MM.1S (cell line): ENCODE measurements around the gene IL1RAPL2.

Experiments used
- CTCF ChIP-seq: fragments of 300-600 bp; sonication (generic); IDR thresholded peaks from 2 replicates; pipeline ENCODE4 v1.5.1; 2016; ENCODE audit warnings: antibody characterized with exemption, low read length, mixed read lengths
- EZH2 ChIP-seq: fragments of 300-600 bp; sonication (generic); optimal IDR thresholded peaks from 2 replicates; pipeline ENCODE3; 2017; ENCODE audit warnings: low read depth, mild to moderate bottlenecking, antibody characterized with exemption, low read length, mixed read lengths
- EZH2phosphoT487 ChIP-seq: fragments of 300-600 bp; sonication (generic); IDR thresholded peaks from 2 replicates; pipeline ENCODE4 v1.6.1; 2018; ENCODE audit warnings: antibody characterized with exemption, low read length

GRCh38 chrX:105038672-105039328 is 472.8 kb downstream of the IL1RAPL2 start:
- TF ChIP-seq EZH2phosphoT487 (no peak), CTCF (no peak), EZH2 (no peak)
